Neutrophil (primary cell): ENCODE measurements around the gene CD300H.

Experiments used
- H3K27ac ChIP-seq: fragments of 200-600 bp; sonication (generic); 2 replicates; pipeline ENCODE4 v1.5.1; 2016; ENCODE audit warnings: mild to moderate bottlenecking, moderate library complexity
- H3K27me3 ChIP-seq: fragments of 200-600 bp; sonication (generic); 2 replicates; pipeline ENCODE4 v1.6.0; 2016; ENCODE audit warnings: mild to moderate bottlenecking
- H3K36me3 ChIP-seq: fragments of 200-600 bp; sonication (generic); 2 replicates; pipeline ENCODE4 v1.5.1; 2017
- H3K4me1 ChIP-seq, 2 experiments: fragments of 200-600 bp in 1 of 2; sonication (generic) in 1 of 2; 1 replicate in 1 of 2; 2 replicates in 1 of 2; pipeline versions ENCODE4 v1.5.1 to v1.6.1; 2013 to 2016; ENCODE audit warnings: low read depth in 1 of 2, low read length in 1 of 2, mild to moderate bottlenecking in 1 of 2, moderate library complexity in 1 of 2; ENCODE audit not compliant: control insufficient read depth in 1 of 2, insufficient read depth in 1 of 2
- H3K4me3 ChIP-seq, 2 experiments: fragments of 200-600 bp in 1 of 2; sonication (generic) in 1 of 2; 1 replicate in 1 of 2; 2 replicates in 1 of 2; pipeline ENCODE4 v1.5.1; 2013 to 2016; ENCODE audit warnings: low read depth in 1 of 2, low read length in 1 of 2, mild to moderate bottlenecking in 1 of 2, moderate library complexity in 1 of 2
- H3K9me3 ChIP-seq: fragments of 200-600 bp; sonication (generic); 2 replicates; pipeline ENCODE4 v1.5.1; 2016
- CTCF ChIP-seq: fragments of 200-600 bp; sonication (generic); IDR thresholded peaks from 2 replicates; pipeline ENCODE4 v1.5.1; 2016; ENCODE audit warnings: antibody characterized with exemption

CD300H gene

GRCh38 chr17:74573169-74573568, 5.9 kb upstream of the CD300H start:
- no peaks in the 10 kb centered on the region for H3K9me3 ChIP-seq
- no peak overlapping the region for H3K27ac ChIP-seq
- H3K4me1 ChIP-seq = peaks cover 17 to 38% of the 10 kb centered on the region in 2 experiments
- H3K4me3 ChIP-seq = no peak overlapping the region
- H3K36me3 ChIP-seq = no peaks in the 10 kb centered on the region
- TF ChIP-seq CTCF = no peak
- peaks cover 76% of the 10 kb centered on the region for H3K27me3 ChIP-seq

- Histone ChIP-seq H3K36me3 (no peaks in the 10 kb centered on the region), H3K27ac (no peak overlapping the region), H3K9me3 (no peaks in the 10 kb centered on the region), H3K27me3 (peaks cover 87% of the 10 kb centered on the region), H3K4me3 (no peak overlapping the region), H3K4me1 (peaks cover 26 to 52% of the 10 kb centered on the region in 2 experiments)
- TF ChIP-seq CTCF = no peak
These were observed 4.4 kb upstream of the CD300H start for GRCh38 chr17:74571621-74572270.

GRCh38 chr17:74569020-74570003, 2.0 kb upstream of the CD300H start:
- Histone ChIP-seq H3K27me3 (peaks cover 88% of the 10 kb centered on the region), H3K36me3 (no peaks in the 10 kb centered on the region), H3K4me1 (peaks cover 26 to 60% of the 10 kb centered on the region in 2 experiments), H3K4me3 (no peak overlapping the region), H3K9me3 (no peaks in the 10 kb centered on the region), H3K27ac (peak overlapping the region; percentile 58)
- no peak for TF ChIP-seq CTCF

GRCh38 chr17:74568106-74568873, 981 bp upstream of the CD300H start:
- no peak for TF ChIP-seq CTCF
- H3K27me3 ChIP-seq = peaks cover 87% of the 10 kb centered on the region
- no peak overlapping the region for H3K4me3 ChIP-seq
- no peaks in the 10 kb centered on the region for H3K9me3 ChIP-seq
- H3K27ac ChIP-seq = no peak overlapping the region
- H3K36me3 ChIP-seq = no peaks in the 10 kb centered on the region
- peaks cover 26 to 60% of the 10 kb centered on the region in 2 experiments for H3K4me1 ChIP-seq

GRCh38 chr17:74566132-74566753, 1.1 kb downstream of the CD300H start:
- Histone ChIP-seq H3K4me3 (peak overlapping the region in 1 of 2 experiments; percentile 55), H3K36me3 (no peaks in the 10 kb centered on the region), H3K27me3 (peaks cover 78% of the 10 kb centered on the region), H3K4me1 (peaks cover 26 to 53% of the 10 kb centered on the region in 2 experiments), H3K27ac (no peak overlapping the region), H3K9me3 (no peaks in the 10 kb centered on the region)
- peak; percentile 43 for TF ChIP-seq CTCF
